GM23338 (cell line): ENCODE data around the gene EFEMP1. TPM values are rescaled to one million over a fixed set of nuclear protein-coding genes. Genes with fewer than 3 reads are reported as not detected.

ENCODE experiments used
- ATAC-seq: fragments of 200-7000 bp; cut with Tn5 transposase; 3 replicates; pipeline ENCODE4 v1.9.1; 2020
- DNase-seq: peaks from one replicate; pipeline ENCODE4 v3.0.0-alpha.2; 2015; ENCODE audit warnings: low spot score
- H2AFZ ChIP-seq: fragments of 200-600 bp; sonication (generic); 2 replicates; pipeline ENCODE4 v1.8.0; 2016; ENCODE audit warnings: antibody characterized with exemption, mild to moderate bottlenecking, moderate library complexity
- H3F3A ChIP-seq: fragments of 200-600 bp; sonication (generic); replicated peaks from 2 replicates; pipeline ENCODE4 v1.8.0; 2017; ENCODE audit warnings: antibody characterized with exemption, mixed run types, low read depth
- H3K27ac ChIP-seq: fragments of 200-600 bp; sonication (generic); 2 replicates; pipeline ENCODE4 v1.6.1; 2016; ENCODE audit warnings: low read depth
- H3K27me3 ChIP-seq: fragments of 200-600 bp; sonication (generic); 2 replicates; pipeline ENCODE4 v1.8.0; 2016; ENCODE audit warnings: mild to moderate bottlenecking, mixed run types, moderate library complexity; ENCODE audit not compliant: insufficient read depth
- H3K36me3 ChIP-seq: fragments of 200-600 bp; sonication (generic); 2 replicates; pipeline ENCODE4 v1.8.0; 2016; ENCODE audit warnings: mild to moderate bottlenecking; ENCODE audit not compliant: insufficient read depth
- H3K4me1 ChIP-seq: fragments of 200-600 bp; sonication (generic); 2 replicates; pipeline ENCODE4 v1.8.0; 2016; ENCODE audit warnings: mild to moderate bottlenecking, moderate library complexity; ENCODE audit not compliant: insufficient read depth
- H3K4me2 ChIP-seq: fragments of 200-600 bp; sonication (generic); 2 replicates; pipeline ENCODE4 v1.7.1; 2017; ENCODE audit warnings: mixed run types
- H3K4me3 ChIP-seq: fragments of 200-600 bp; sonication (generic); 2 replicates; pipeline ENCODE4 v1.6.1; 2016; ENCODE audit warnings: mixed run types
- H3K79me2 ChIP-seq: fragments of 200-600 bp; sonication (generic); replicated peaks from 2 replicates; pipeline ENCODE4 v1.8.0; 2017; ENCODE audit warnings: mild to moderate bottlenecking; ENCODE audit not compliant: insufficient read depth
- H3K9me2 ChIP-seq: fragments of 200-600 bp; sonication (generic); 2 replicates; pipeline ENCODE4 v1.8.0; 2017; ENCODE audit not compliant: insufficient read depth
- H4K20me1 ChIP-seq: fragments of 200-600 bp; sonication (generic); replicated peaks from 2 replicates; pipeline ENCODE4 v1.8.0; 2017; ENCODE audit warnings: mild to moderate bottlenecking; ENCODE audit not compliant: insufficient read depth
- H3K27ac Mint-ChIP-seq: 2 replicates; pipeline ENCODE4 v1.8.0; 2020; ENCODE audit warnings: inconsistent platforms, mild to moderate bottlenecking, moderate library complexity, mixed read lengths
- H3K27me3 Mint-ChIP-seq: 3 replicates; pipeline ENCODE4 v1.8.0; 2022; ENCODE audit warnings: low read depth, mild to moderate bottlenecking, moderate library complexity, mixed read lengths, inconsistent platforms; ENCODE audit not compliant: insufficient read depth, poor library complexity
- H3K36me3 Mint-ChIP-seq: 3 replicates; pipeline ENCODE4 v1.8.0; 2021; ENCODE audit warnings: low read depth, mild to moderate bottlenecking, inconsistent platforms, moderate library complexity, mixed read lengths
- H3K4me1 Mint-ChIP-seq: 3 replicates; pipeline ENCODE4 v1.8.0; 2020; ENCODE audit warnings: mild to moderate bottlenecking, inconsistent platforms, mixed read lengths
- H3K4me3 Mint-ChIP-seq: 3 replicates; pipeline ENCODE4 v1.8.0; 2021; ENCODE audit warnings: moderate library complexity, mild to moderate bottlenecking, inconsistent platforms, mixed read lengths
- H3K9me3 Mint-ChIP-seq: 3 replicates; pipeline ENCODE4 v1.8.0; 2020; ENCODE audit warnings: moderate library complexity, mild to moderate bottlenecking, inconsistent platforms, mixed read lengths
- CREB1 ChIP-seq: fragments of 250-450 bp; sonication (Bioruptor Pico); IDR thresholded peaks from 2 replicates; pipeline ENCODE4 v1.5.0; 2020; ENCODE audit warnings: low read depth, mild to moderate bottlenecking, moderate library complexity
- JUNB ChIP-seq: IDR thresholded peaks from one replicate; pipeline ENCODE4 v1.6.1; 2016; ENCODE audit warnings: antibody characterized with exemption; ENCODE audit not compliant: unreplicated experiment
- REST ChIP-seq: IDR thresholded peaks from one replicate; pipeline ENCODE4 v1.6.1; 2018; ENCODE audit warnings: antibody characterized with exemption; ENCODE audit not compliant: unreplicated experiment
- ZNF331 ChIP-seq: fragments of 250-450 bp; sonication (Bioruptor Pico); IDR thresholded peaks from 2 replicates; pipeline ENCODE4 v1.5.0; 2020; ENCODE audit warnings: low read depth, mild to moderate bottlenecking, moderate library complexity
- polyA plus RNA-seq: library from polyadenylated mRNA; unstranded; fragments of >200 nt; fragmentation: Nextera tagmentation; extraction: Ambion mirVana; gene quantifications from 2 replicates; pipeline ENCODE4 v1.2.1, GENCODE V29; 2016
- total RNA-seq: library from RNA; depleted of rRNA; stranded (reverse); fragments of >200 nt; shearing (Covaris generic); gene quantifications from 2 replicates; pipeline ENCODE4 v1.2.3, GENCODE V29; 2014
- TF ChIP-seq, protein P1 (sequence below): fragments of 250-450 bp; sonication (Bioruptor Pico); IDR thresholded peaks from 2 replicates; pipeline ENCODE4 v1.5.0; 2020; ENCODE audit warnings: mild to moderate bottlenecking, moderate library complexity

EFEMP1 gene
- total and polyA plus RNA-seq, 2 experiments from 2014 or later = 12.6 to 22.5 TPM

- TF ChIP-seq, protein P1, sequence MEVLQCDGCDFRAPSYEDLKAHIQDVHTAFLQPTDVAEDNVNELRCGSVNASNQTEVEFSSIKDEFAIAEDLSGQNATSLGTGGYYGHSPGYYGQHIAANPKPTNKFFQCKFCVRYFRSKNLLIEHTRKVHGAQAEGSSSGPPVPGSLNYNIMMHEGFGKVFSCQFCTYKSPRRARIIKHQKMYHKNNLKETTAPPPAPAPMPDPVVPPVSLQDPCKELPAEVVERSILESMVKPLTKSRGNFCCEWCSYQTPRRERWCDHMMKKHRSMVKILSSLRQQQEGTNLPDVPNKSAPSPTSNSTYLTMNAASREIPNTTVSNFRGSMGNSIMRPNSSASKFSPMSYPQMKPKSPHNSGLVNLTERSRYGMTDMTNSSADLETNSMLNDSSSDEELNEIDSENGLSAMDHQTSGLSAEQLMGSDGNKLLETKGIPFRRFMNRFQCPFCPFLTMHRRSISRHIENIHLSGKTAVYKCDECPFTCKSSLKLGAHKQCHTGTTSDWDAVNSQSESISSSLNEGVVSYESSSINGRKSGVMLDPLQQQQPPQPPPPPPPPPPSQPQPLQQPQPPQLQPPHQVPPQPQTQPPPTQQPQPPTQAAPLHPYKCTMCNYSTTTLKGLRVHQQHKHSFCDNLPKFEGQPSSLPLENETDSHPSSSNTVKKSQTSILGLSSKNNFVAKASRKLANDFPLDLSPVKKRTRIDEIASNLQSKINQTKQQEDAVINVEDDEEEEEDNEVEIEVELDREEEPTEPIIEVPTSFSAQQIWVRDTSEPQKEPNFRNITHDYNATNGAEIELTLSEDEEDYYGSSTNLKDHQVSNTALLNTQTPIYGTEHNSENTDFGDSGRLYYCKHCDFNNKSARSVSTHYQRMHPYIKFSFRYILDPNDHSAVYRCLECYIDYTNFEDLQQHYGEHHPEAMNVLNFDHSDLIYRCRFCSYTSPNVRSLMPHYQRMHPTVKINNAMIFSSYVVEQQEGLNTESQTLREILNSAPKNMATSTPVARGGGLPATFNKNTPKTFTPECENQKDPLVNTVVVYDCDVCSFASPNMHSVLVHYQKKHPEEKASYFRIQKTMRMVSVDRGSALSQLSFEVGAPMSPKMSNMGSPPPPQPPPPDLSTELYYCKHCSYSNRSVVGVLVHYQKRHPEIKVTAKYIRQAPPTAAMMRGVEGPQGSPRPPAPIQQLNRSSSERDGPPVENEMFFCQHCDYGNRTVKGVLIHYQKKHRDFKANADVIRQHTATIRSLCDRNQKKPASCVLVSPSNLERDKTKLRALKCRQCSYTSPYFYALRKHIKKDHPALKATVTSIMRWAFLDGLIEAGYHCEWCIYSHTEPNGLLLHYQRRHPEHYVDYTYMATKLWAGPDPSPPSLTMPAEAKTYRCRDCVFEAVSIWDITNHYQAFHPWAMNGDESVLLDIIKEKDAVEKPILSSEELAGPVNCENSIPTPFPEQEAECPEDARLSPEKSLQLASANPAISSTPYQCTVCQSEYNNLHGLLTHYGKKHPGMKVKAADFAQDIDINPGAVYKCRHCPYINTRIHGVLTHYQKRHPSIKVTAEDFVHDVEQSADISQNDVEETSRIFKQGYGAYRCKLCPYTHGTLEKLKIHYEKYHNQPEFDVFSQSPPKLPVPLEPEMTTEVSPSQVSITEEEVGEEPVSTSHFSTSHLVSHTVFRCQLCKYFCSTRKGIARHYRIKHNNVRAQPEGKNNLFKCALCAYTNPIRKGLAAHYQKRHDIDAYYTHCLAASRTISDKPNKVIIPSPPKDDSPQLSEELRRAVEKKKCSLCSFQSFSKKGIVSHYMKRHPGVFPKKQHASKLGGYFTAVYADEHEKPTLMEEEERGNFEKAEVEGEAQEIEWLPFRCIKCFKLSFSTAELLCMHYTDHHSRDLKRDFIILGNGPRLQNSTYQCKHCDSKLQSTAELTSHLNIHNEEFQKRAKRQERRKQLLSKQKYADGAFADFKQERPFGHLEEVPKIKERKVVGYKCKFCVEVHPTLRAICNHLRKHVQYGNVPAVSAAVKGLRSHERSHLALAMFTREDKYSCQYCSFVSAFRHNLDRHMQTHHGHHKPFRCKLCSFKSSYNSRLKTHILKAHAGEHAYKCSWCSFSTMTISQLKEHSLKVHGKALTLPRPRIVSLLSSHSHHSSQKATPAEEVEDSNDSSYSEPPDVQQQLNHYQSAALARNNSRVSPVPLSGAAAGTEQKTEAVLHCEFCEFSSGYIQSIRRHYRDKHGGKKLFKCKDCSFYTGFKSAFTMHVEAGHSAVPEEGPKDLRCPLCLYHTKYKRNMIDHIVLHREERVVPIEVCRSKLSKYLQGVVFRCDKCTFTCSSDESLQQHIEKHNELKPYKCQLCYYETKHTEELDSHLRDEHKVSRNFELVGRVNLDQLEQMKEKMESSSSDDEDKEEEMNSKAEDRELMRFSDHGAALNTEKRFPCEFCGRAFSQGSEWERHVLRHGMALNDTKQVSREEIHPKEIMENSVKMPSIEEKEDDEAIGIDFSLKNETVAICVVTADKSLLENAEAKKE (CRISPR knock-in tag) = no peak
Measured at GRCh38 chr2:55947752-55948151, 24.2 kb upstream of the EFEMP1 start (continued).

DNA sequence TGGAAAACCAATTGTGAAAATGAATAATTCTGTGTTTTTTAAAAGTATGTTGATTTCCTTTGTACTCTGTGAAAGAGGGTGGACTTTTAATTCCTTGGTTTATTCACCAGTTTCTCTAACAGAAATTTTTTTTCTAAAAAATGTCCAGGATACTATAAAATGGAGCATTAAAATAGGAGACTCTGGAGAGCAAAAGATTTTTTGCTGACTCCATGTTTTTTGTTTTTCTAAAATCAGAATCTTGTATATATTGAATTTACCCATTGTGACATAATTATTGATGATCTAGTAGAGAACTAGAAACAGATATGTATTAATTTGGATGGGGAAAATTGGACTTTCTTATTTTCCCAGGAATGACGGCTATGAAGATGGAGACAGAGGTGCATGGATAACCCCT is 23.2 kb upstream of the EFEMP1 start:
- Histone ChIP-seq H3F3A (no peaks in the 10 kb centered on the region), H3K79me2 (no peaks in the 10 kb centered on the region), H3K27me3 (no peaks in the 10 kb centered on the region), H3K4me1 (no peaks in the 10 kb centered on the region), H3K4me2 (no peak overlapping the region), H3K27ac (no peak overlapping the region), H4K20me1 (no peaks in the 10 kb centered on the region), H3K36me3 (no peaks in the 10 kb centered on the region), H2AFZ (no peak overlapping the region), H3K9me2 (no peaks in the 10 kb centered on the region), H3K4me3 (no peak overlapping the region)
- ATAC-seq (no peak), DNase-seq (no peak)
- H3K9me3 Mint-ChIP-seq = no peaks in the 10 kb centered on the region
- no peaks in the 10 kb centered on the region for H3K27me3 Mint-ChIP-seq
- H3K4me1 Mint-ChIP-seq = no peaks in the 10 kb centered on the region
- H3K4me3 Mint-ChIP-seq = no peak overlapping the region
- no peak overlapping the region for H3K27ac Mint-ChIP-seq
- no peaks in the 10 kb centered on the region for H3K36me3 Mint-ChIP-seq
- no peak for TF ChIP-seq ZNF331 (CRISPR knock-in tag)
- TF ChIP-seq REST = no peak
- no peak for TF ChIP-seq JUNB
- TF ChIP-seq, protein P1 (CRISPR knock-in tag) = no peak
- TF ChIP-seq CREB1 (CRISPR knock-in tag) = no peak
